Measurements from ENCODE around the gene DNAI2.

DNAI2 gene

DNA sequence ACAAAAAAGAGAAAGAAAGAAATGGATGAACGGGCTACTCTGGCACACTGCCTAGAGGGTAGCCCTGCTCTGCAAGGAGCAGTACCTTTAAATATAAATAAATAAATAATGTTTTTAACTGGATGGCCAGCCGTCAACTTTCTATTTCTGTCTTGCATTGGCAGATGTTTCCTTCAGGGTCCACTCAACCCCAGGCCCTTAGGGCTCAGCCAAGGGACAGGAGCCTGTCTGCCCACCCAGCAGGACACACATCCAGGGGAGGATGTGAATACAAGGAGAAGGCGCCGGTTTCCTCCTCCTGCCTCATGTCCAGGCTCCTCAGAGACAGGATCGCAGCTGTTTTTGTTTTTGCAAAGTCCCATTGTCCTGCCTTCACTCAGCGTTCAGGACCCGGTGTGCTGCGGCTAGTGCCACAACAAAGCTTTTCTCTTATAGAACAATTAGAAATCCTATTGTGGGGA lies 38.1 kb upstream of the DNAI2 start:
- no peak overlapping the region for H3K4me3 ChIP-seq (ENCODE audit: low read depth, low read length)
- POLR2A ChIA-PET: no interaction called here
- H3K4me1 ChIP-seq (ENCODE audit: control insufficient read depth, insufficient read depth, low read length): no peaks in the 10 kb centered on the region
- CTCF ChIA-PET: interaction anchor here (1.2 kb wide), 1 partner anchor 17 kb away, joined by 3 read pairs; no protein-coding TSS in a partner anchor
- H3K27ac ChIP-seq (ENCODE audit: extremely low read depth, low read depth, low read length): no peak overlapping the region
- no peaks in the 10 kb centered on the region for H3K9me3 ChIP-seq (ENCODE audit: control insufficient read depth, insufficient read depth, low read depth, low read length)
- peaks cover 0 to 9% of the 10 kb centered on the region in 2 experiments; a peak in 1 of 3 replicates for H3K36me3 ChIP-seq (ENCODE audit: control insufficient read depth in 2 of 2, insufficient read depth in 1 of 2, low read length in 2 of 2)
- TF ChIP-seq ZNF214 (tag by site-specific recombination; IDR thresholded peaks at IDR 0.05; ENCODE audit: borderline replicate concordance): no peak
- TF ChIP-seq KLF1 (tag by site-specific recombination; IDR thresholded peaks at IDR 0.05): no peak
- TF ChIP-seq ZNF404 (tag by site-specific recombination; IDR thresholded peaks at IDR 0.05): no peak
- TF ChIP-seq OVOL3 (tag by site-specific recombination; IDR thresholded peaks at IDR 0.05): no peak

GRCh38 chr17:74237321-74237720 lies 36.7 kb upstream of the DNAI2 start:
- no peaks in the 10 kb centered on the region for H3K4me1 ChIP-seq (ENCODE audit: control insufficient read depth, insufficient read depth, low read length)
- no peak overlapping the region for H3K4me3 ChIP-seq (ENCODE audit: low read depth, low read length)
- ChIA-PET CTCF (interaction anchor here (1.0 to 1.2 kb wide), 3 partner anchors 16 to 38 kb away, joined by 3 to 4 read pairs (median 3); no protein-coding TSS in a partner anchor), POLR2A (interaction anchor here (0.7 kb wide), 1 partner anchor 63 kb away, joined by 4 read pairs; no protein-coding TSS in a partner anchor)
- no peak for TF ChIP-seq ZFP3 (tag by site-specific recombination; IDR thresholded peaks at IDR 0.05; ENCODE audit: low read depth)
- peaks cover 0 to 8% of the 10 kb centered on the region in 2 experiments; a peak in 1 of 3 replicates for H3K36me3 ChIP-seq (ENCODE audit: control insufficient read depth in 2 of 2, insufficient read depth in 1 of 2, low read length in 2 of 2)
- no peaks in the 10 kb centered on the region for H3K9me3 ChIP-seq (ENCODE audit: control insufficient read depth, insufficient read depth, low read depth, low read length)
- H3K27ac ChIP-seq (ENCODE audit: extremely low read depth, low read depth, low read length): no peak overlapping the region

DNA sequence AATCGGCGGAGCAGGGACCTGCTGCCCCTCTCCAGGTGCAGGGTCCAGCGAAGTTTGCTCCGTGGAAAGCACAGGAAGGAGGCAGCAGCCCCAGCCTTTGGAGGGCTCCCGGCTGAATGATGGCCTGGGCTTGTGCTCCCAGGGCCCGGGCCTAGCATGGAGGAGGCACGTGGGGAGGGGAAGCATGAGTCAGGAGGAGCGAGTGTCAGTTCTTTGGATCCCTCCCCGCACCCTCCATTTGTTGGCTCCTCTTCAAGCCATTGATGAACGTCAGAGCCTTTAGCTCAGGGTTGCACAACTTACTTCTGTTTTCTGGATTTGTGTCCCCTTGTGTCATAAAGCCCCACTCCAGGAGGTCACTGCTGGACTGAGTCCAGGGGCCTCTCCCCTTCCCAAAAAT lies 34.9 kb upstream of the DNAI2 start:
- Histone ChIP-seq H3K9me3 (ENCODE audit: control insufficient read depth, insufficient read depth, low read depth, low read length) (no peaks in the 10 kb centered on the region), H3K36me3 (ENCODE audit: control insufficient read depth in 2 of 2, insufficient read depth in 1 of 2, low read length in 2 of 2) (peaks cover 0 to 12% of the 10 kb centered on the region in 2 experiments; a peak in 1 of 3 replicates), H3K4me3 (ENCODE audit: low read depth, low read length) (no peak overlapping the region), H3K4me1 (ENCODE audit: control insufficient read depth, insufficient read depth, low read length) (no peaks in the 10 kb centered on the region), H3K27ac (ENCODE audit: extremely low read depth, low read depth, low read length) (no peak overlapping the region)
- ChIA-PET CTCF (interaction anchor here (1.0 kb wide), 1 partner anchor 28 kb away, joined by 4 read pairs; no protein-coding TSS in a partner anchor), POLR2A (no interaction called here)
- no peak for TF ChIP-seq ZNF560 (tag by site-specific recombination; IDR thresholded peaks at IDR 0.05; ENCODE audit: borderline replicate concordance)
- TF ChIP-seq ZNF785 (tag by site-specific recombination; IDR thresholded peaks at IDR 0.05): no peak
- TF ChIP-seq ZNF654 (tag by site-specific recombination; IDR thresholded peaks at IDR 0.05; ENCODE audit: low read depth): no peak
- TF ChIP-seq ZNF248 (tag by site-specific recombination; IDR thresholded peaks at IDR 0.05): no peak
- no peak for TF ChIP-seq ZNF600 (tag by site-specific recombination; IDR thresholded peaks at IDR 0.05)
- TF ChIP-seq SCRT1 (tag by site-specific recombination; IDR thresholded peaks at IDR 0.05; ENCODE audit: borderline replicate concordance): no peak
- TF ChIP-seq ZNF747 (tag by site-specific recombination; IDR thresholded peaks at IDR 0.05): no peak
- no peak for TF ChIP-seq PRDM2 (tag by site-specific recombination; IDR thresholded peaks at IDR 0.05; ENCODE audit: borderline replicate concordance)
- no peak for TF ChIP-seq ZNF621 (tag by site-specific recombination; IDR thresholded peaks at IDR 0.05)
- TF ChIP-seq GLI2 (tag by site-specific recombination; IDR thresholded peaks at IDR 0.05; ENCODE audit: borderline replicate concordance, low read depth): no peak
- no peak for TF ChIP-seq ZNF138 (tag by site-specific recombination; IDR thresholded peaks at IDR 0.05; ENCODE audit: borderline replicate concordance)
- no peak for TF ChIP-seq ZBTB49 (tag by site-specific recombination; IDR thresholded peaks at IDR 0.05; ENCODE audit: low read depth)
- TF ChIP-seq, protein P1, sequence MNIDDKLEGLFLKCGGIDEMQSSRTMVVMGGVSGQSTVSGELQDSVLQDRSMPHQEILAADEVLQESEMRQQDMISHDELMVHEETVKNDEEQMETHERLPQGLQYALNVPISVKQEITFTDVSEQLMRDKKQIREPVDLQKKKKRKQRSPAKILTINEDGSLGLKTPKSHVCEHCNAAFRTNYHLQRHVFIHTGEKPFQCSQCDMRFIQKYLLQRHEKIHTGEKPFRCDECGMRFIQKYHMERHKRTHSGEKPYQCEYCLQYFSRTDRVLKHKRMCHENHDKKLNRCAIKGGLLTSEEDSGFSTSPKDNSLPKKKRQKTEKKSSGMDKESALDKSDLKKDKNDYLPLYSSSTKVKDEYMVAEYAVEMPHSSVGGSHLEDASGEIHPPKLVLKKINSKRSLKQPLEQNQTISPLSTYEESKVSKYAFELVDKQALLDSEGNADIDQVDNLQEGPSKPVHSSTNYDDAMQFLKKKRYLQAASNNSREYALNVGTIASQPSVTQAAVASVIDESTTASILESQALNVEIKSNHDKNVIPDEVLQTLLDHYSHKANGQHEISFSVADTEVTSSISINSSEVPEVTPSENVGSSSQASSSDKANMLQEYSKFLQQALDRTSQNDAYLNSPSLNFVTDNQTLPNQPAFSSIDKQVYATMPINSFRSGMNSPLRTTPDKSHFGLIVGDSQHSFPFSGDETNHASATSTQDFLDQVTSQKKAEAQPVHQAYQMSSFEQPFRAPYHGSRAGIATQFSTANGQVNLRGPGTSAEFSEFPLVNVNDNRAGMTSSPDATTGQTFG (tag by site-specific recombination; IDR thresholded peaks at IDR 0.05; ENCODE audit: borderline replicate concordance): no peak
- no peak for TF ChIP-seq ZNF2 (tag by site-specific recombination; IDR thresholded peaks at IDR 0.05)
- TF ChIP-seq ZNF514 (tag by site-specific recombination; IDR thresholded peaks at IDR 0.05): no peak
